Stimulated activated CD8-positive, alpha-beta memory T cell treated with anti-CD3 and anti-CD28 coated beads, Interleukin-15, amount 100 ng/mL, for 24 hours (primary cell): ENCODE results near the gene MMEL1.
"Not testable (repeated sequence)": the region's sequence is repeated elsewhere in the genome, so short reads cannot be mapped to it uniquely, and the experiment has no call there.

Source experiments
- DNase-seq: peaks from one replicate; pipeline ENCODE4 v3.0.0-alpha.2; 2020; ENCODE audit warnings: low read depth

Gene MMEL1

DNA sequence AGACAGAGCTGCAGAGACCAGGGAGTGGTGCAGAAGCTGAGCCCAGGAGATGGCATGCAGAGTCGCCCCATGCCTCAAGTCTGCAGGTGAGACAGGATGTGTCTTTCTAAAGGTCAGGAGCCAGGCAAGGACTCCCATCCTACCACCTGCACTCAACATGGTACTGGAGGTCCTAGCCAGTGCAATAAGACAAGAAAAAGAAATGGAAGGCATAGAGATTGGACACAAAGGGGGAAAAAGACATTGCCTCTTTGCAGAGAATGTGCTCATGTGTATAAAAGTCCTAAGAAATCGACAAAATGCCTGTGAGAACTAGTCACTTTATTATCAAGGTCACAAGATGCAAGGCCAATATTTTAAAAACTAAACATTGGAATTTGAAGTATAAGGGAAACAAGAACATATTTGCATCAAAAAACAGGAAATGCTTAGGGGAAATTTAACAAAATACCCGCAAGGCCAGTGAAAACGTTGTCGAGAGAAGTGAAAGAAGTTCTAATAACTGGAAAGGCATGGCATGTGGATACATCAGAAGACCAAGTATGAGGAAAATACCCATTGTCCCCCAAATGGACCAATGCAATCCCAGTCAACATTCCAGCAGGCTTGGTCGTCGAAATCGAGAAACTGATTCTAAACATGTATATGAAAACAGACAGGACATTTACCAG is 59.4 kb downstream of the MMEL1 start:
- DNase-seq: no peak

DNA sequence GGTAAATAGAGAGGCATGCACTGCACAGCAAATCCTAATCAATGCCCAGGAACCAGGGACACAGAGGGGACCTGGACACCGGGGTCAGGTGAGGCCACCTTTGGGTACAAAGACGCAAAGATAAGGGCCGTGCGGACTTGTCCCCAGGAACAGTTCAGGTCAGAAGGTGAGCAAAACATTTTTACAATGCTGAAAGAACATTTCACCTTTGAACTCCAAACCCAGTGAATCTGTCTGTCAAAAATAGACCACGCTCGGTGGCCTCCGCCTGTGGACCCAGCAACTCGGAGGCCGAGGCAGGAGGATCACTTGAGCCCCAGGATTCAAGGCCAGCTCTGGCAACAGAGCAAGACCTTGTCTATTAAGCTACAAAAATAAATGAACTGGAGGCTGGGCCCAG is 61.5 kb downstream of the MMEL1 start:
- DNase-seq: no peak

DNA sequence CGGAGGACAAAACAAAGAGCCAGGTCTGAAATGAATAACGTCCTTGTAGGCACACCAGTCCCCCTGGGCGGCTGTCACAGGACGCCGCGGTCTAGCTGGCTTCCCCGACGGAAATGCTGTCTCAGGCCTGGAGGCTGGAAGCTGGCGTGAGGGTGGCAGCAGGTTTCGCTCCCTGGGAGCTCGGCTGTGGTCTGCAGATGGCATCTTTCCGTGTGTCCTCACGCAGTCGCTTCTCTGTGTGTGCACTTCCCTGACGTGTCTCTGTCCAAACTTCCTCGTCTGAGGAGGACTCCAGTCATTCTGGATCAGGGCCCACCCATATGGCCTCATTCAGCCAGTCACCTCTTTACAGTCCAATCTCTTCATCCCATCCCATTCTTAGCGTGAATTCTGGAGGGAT is 62.5 kb downstream of the MMEL1 start:
- no peak for DNase-seq

GRCh38 chr1:2569703-2570102 is 63.1 kb downstream of the MMEL1 start:
- DNase-seq: not testable (repeated sequence)

- no peak for DNase-seq
Measured at GRCh38 chr1:2569060-2569459, 63.8 kb downstream of the MMEL1 start.

- not testable (repeated sequence) for DNase-seq
Measured at GRCh38 chr1:2568187-2568816, 64.5 kb downstream of the MMEL1 start.

DNA sequence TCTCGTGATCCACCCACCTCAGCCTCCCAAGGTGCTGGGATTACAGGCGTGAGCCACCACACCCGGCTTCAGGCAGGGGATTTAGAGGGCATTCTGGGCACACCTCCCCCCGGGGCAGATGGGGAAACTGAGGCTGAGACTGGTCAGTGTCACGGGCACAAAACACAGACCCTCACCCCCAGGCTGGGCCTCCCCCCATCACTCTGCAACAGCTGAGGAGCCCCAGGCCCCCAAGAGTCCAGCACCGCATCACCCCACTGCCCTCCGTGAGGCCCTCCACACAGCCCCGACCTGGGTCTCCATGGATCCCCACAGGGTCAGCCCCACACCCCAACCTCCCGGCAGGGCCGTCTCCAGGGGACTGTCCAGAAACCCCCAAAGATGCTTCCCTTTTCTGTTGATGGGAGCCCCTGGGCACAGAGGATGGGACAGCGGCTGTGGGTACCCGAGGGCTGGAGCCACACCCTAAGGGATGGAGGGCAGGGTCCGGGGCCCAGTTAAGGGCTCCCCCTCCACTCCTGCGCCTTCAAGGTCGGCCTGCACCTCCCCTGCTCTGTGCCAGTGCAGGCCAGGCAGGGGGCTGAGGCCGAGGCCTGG is 65.6 kb downstream of the MMEL1 start:
- no peak for DNase-seq

DNA sequence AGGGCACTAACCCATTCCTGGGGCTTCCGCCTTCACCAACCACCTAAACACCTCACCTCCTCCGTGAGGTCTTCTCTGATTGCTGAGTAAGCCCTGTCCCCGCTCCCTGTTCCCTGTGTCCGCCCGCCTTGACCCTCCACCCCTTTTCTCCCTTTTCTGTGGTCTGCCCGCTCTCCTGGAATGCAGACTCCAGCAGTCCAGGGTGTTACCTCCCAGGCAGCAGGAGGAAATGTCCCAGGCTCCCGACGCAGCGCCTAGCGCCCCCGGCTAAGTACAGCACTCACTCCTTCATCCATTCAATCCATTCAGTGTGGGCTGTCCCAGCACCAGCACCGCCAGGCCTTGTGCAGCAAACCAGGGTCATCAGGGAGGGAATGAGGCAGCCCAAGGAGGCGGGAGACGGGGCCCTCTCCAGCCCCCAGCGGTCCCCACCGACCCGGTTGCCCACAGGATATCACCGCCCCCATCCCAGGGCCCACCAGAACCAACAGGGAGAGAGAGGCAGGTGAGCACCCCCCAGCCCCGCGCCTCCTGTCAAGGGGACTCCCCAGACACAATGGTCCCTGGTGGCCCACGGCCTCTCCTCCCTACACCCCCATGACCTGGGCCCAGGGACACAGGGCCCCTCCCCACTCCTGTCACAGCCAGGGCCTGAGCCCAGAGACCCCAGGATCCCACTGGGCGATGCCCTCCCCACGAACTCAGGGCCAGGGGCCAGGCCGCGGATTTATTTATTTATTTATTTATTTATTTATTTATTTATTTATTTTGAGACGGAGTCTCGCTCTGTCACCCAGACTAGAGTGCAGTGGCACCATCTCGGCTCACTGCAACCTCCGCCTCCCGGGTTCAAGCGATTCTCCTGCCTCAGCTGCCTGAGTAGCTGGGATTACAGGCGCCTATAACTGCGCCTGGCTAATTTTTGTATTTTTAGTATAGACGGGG is 66.4 kb downstream of the MMEL1 start:
- DNase-seq: no peak

GRCh38 chr1:2564815-2565374 is 67.9 kb downstream of the MMEL1 start:
- DNase-seq: no peak

DNA sequence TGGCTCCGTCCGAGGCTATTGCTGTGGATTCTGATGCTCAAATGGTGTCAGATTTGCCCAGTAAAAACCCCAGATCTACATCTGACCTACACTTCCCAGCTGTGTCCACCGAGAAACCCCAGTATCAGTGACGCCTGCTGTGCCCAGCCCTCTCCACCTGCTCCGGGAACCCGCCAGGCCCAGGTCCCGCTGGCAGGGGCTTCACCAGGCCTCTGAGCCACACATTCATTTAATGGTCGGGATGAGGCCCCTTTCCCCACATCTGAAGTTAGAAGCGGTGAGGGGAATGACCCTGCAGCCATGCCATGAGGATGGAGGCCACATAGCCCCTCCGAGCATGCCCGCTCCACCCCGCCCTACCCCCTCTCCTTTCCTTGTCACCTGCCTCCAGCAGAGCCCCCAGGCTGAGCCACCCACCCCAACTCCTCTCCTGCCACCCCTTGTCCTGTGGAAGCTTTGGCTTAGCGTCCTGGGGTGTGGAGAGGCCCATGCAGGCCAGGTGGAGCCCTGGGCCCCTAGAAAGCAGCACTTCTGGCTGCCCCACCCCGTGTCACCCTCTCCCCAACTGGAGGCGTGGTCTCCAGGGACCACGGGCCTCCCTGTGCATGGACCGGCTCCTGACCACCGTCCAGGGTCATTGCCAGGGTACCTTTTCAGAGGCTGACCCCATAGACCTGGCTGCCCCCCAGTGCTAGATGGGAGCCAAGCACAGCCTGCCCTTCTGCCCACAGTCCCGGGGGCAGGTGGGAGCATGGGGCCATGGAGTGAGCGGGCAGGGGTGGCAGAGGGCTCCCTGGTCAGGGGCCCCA is 68.6 kb downstream of the MMEL1 start:
- no peak for DNase-seq

DNA sequence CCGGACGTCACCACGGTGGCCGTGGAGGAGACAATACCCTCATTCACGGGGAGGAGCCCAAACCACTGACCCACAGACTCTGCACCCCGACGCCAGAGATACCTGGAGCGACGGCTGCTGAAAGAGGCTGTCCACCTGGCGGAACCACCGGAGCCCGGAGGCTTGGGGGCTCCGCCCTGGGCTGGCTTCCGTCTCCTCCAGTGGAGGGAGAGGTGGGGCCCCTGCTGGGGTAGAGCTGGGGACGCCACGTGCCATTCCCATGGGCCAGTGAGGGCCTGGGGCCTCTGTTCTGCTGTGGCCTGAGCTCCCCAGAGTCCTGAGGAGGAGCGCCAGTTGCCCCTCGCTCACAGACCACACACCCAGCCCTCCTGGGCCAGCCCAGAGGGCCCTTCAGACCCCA is 69.6 kb downstream of the MMEL1 start:
- DNase-seq: no peak

- no peak for DNase-seq
Measured at GRCh38 chr1:2561898-2562895, 70.6 kb downstream of the MMEL1 start.

GRCh38 chr1:2561446-2561845 is 71.4 kb downstream of the MMEL1 start:
- no peak for DNase-seq

DNA sequence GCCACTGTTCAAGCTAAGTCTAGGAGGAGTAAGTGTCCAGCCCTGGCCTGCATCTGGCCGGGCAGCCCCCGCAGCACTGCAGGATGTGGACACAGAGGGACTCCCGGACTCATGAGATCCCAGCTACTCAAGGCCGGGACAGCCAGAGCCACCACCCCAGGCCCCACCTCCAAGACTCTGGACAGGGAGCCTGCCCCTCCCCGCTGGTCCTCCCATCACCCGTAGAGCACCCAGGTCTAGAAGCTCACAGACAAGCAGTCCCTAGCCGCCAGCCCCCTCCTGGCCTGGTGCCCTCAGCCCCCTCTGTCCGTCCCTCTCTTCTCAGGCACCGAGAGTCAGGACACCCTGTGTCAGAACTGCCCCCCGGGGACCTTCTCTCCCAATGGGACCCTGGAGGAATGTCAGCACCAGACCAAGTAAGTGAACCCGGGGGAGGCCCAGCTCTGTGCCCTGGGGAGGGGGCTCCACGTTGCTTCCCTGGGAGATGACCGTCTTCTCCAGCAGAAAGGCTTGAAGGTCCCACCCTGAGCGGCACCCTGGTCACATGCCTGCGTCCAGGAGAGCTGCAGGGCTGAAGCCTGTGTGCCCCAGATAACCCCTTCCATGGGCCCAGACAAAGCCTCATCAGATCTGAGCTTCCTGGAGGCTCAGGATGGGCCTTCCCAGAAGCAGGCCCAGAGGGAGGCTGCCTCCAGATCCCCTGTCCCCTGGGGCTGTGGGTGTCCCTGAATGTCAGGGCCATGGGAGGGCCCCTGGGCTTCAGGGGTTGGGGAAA is 72.3 kb downstream of the MMEL1 start:
- DNase-seq: no peak

- DNase-seq: no peak
Measured at GRCh38 chr1:2559509-2560298, 73.1 kb downstream of the MMEL1 start.

DNA sequence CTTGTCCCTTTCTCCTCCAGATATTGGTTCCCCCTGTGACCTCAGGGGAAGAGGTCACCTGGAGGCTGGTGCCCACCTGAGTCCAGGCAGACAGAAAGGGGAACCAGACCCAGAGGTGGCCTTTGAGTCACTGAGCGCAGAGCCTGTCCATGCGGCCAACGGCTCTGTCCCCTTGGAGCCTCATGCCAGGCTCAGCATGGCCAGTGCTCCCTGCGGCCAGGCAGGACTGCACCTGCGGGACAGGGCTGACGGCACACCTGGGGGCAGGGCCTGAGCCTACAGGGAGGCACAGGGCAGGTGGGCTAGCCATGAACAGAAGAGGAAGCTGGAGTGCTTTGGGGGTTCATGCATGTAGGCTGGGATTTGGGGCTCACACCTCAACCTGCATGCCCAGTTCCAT is 74.0 kb downstream of the MMEL1 start:
- DNase-seq: no peak

DNA sequence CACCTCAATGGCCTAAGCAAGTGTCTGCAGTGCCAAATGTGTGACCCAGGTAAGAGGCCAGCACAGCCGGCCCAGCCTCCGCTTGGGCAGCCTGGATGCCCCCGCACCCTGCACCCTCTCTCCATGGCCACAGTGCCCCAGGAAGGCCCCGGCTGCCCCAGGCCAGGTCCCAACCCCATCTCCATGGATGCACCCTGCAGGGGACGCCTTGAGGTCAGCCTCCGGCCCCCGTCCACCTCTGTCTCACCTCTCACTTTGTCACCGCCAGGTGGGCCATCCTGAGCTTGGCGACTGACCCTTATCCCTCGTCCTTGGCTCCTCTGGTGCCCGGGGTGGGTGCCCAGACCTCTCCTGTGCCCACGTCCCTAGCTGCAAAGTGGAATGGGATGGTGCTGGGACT is 74.4 kb downstream of the MMEL1 start:
- no peak for DNase-seq
